GM21723 (cell line): ENCODE data around the gene MAFG.

Source experiments
- ATAC-seq: cut with Tn5 transposase; IDR thresholded peaks from one replicate; pipeline ENCODE4 v1.9.1; 2021; ENCODE audit warnings: mild to moderate bottlenecking, moderate library complexity; ENCODE audit not compliant: unreplicated experiment

Gene MAFG

GRCh38 chr17:81924557-81925532 is 2.7 kb downstream of the MAFG start:
- no peak for ATAC-seq

GRCh38 chr17:81923302-81924260 is 4.0 kb downstream of the MAFG start:
- ATAC-seq: no peak

- no peak for ATAC-seq
Measured at GRCh38 chr17:81922566-81923301, 4.8 kb downstream of the MAFG start.

GRCh38 chr17:81921996-81922565 is 5.5 kb downstream of the MAFG start:
- no peak for ATAC-seq

GRCh38 chr17:81921537-81921862 is 6.0 kb downstream of the MAFG start:
- no peak for ATAC-seq

- ATAC-seq: no peak
Measured at GRCh38 chr17:81920612-81921536, 6.7 kb downstream of the MAFG start.

GRCh38 chr17:81918832-81919545 is 8.5 kb downstream of the MAFG start:
- ATAC-seq: no peak

- peak; percentile 18 for ATAC-seq
Measured at GRCh38 chr17:81918333-81918669, 9.2 kb downstream of the MAFG start.

- peak; percentile 60 for ATAC-seq
Measured at GRCh38 chr17:81917565-81918332, 9.8 kb downstream of the MAFG start, which contains the start of gene SIRT7. Gene SIRT7, minus strand, starts transcription at chr17:81918176. Its CDS starts 45 bp downstream, at chr17:81918131.

GRCh38 chr17:81916234-81917001 is 11.1 kb downstream of the MAFG start:
- ATAC-seq: no peak

- no peak for ATAC-seq
Measured at GRCh38 chr17:81915331-81915730, 12.2 kb downstream of the MAFG start.

GRCh38 chr17:81914103-81914850 is 13.3 kb downstream of the MAFG start:
- ATAC-seq: no peak

- ATAC-seq: no peak
Measured at GRCh38 chr17:81913394-81914102, 14.0 kb downstream of the MAFG start.

- ATAC-seq: no peak
Measured at GRCh38 chr17:81912441-81913309, 14.9 kb downstream of the MAFG start.

GRCh38 chr17:81911969-81912368 is 15.6 kb downstream of the MAFG start:
- ATAC-seq: no peak
